Measurements from ENCODE around the gene RPS4Y1.

DNA sequence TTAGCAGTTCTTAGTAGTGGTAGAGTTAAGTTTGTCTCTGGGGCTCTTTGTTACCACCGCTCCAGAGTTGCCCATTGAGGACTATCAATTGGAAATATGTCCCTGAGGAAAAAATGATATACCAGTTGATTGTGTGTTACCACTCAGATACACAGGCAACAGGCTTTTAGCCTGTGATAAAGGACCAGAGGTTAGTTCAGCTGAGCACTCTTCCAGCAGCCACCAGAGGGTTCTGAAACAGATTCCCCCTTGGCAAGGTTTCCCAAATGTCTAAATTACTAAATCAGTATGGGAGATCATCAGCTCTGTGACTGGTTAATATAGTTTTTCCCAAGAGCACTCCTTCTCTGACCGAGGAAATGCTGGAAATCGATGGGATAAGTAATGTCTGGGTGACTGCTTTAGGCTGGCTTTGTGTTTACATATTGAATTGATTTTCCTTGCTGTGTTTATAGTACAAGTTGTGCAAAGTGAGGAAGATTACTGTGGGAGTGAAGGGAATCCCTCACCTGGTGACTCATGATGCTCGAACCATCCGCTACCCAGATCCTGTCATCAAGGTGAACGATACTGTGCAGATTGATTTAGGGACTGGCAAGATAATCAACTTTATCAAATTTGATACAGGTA lies 12.9 kb downstream of the RPS4Y1 start:
- no peak for TF ChIP-seq ELF1 (IDR thresholded peaks at IDR 0.05)
- TF ChIP-seq CTCF (IDR thresholded peaks at IDR 0.05), result no peak
- no peak for TF ChIP-seq MXI1 (IDR thresholded peaks at IDR 0.05; ENCODE audit: low read depth, low read length)
- TF ChIP-seq EP300 (IDR thresholded peaks at IDR 0.05; ENCODE audit: borderline replicate concordance in 1 of 2, low read depth in 1 of 2, low read length in 1 of 2), result no peak
- TF ChIP-seq EZH2phosphoT487 (IDR thresholded peaks at IDR 0.05; ENCODE audit: borderline replicate concordance, low read depth), result no peak
- TF ChIP-seq RFX5 (IDR thresholded peaks at IDR 0.05; ENCODE audit: low read length), result no peak
- no peak for TF ChIP-seq MAX (IDR thresholded peaks at IDR 0.05; ENCODE audit: low read depth)
